Measurements from ENCODE around the gene SMIM1. TPM values are rescaled to one million over a fixed set of nuclear protein-coding genes. Genes with fewer than 3 reads are reported as not detected.
"Not testable (repeated sequence)": the region's sequence is repeated elsewhere in the genome, so short reads cannot be mapped to it uniquely, and the experiment has no call there.

SMIM1 gene
- total and polyA plus RNA-seq, 9 of the 15 experiments (the other 6 are each of a cell fraction or from before 2014, with no cell fraction given): 2.3 to 125 (median 24.3) TPM

DNA sequence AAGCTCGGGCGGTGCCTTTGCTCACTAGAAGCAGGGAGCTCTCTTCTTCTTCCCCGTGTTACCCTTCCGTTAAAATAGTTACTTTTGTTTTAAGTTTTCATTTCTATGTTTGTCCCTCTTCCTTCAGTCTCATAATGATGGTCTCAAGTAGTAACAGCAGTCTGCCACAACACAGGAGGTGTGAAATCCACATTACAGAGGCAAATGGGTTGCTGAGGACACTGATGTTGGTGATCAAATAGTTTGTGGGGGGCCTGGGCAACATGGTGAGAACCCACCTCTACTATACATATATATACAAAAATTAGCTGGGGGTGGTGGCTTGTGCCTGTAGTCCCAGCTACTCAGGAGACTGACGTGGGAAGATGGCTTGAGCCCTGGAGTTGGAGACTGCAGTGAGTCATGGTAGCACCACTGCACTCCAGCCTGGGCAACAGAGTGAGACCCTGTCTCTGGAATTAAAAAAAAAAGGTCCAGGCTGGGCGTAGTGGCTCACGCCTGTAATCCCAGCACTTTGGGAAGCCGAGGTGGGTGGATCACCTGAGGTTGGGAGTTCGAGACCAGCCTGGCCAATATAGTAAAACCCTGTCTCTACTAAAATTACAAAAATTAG is 37.7 kb downstream of the SMIM1 start:
- FAIRE-seq; H3K36me3 ChIP-seq (ENCODE audit: control insufficient read depth, insufficient read depth, low read length); ATAC-seq; in situ Hi-C loops (cut with MboI); DNase-seq (ENCODE audit: extremely low read depth in 1 of 4, low spot score in 3 of 4); intact Hi-C loops (cut with micrococcal nuclease); H3K4me3 ChIP-seq; H3K9me1 ChIP-seq (ENCODE audit: control insufficient read depth, insufficient read depth, low read length); H3K4me2 ChIP-seq (ENCODE audit: insufficient read depth, low read length); CTCF ChIA-PET (ENCODE audit: low intra/inter-chr PET ratio); H3K27ac ChIP-seq (ENCODE audit: extremely low read depth, low read depth, low read length); H4K20me1 ChIP-seq (replicated peaks; ENCODE audit: control insufficient read depth, insufficient read depth, low read length); BruUV-seq (replicated peaks); H3K79me2 ChIP-seq (ENCODE audit: control insufficient read depth, insufficient read depth, low read length); H3K9me3 ChIP-seq (replicated peaks; ENCODE audit: control insufficient read depth, insufficient read depth, low read depth, low read length); H3K9ac ChIP-seq (ENCODE audit: insufficient read depth in 1 of 2, low read depth in 2 of 2, low read length in 2 of 2); H3K27me3 ChIP-seq (ENCODE audit: control insufficient read depth in 2 of 2, insufficient read depth in 2 of 2, low read length in 2 of 2): not testable (repeated sequence)
- POLR2A ChIA-PET: interaction anchor here (0.6 kb wide), 1 partner anchor 184 kb away, joined by 3 read pairs; no protein-coding TSS in a partner anchor
- peaks cover 18 to 22% of the 10 kb centered on the region in 2 experiments; a peak in 4 of 5 replicates for H3K4me1 ChIP-seq (replicated peaks in 1 of 2; ENCODE audit: control insufficient read depth in 2 of 2, insufficient read depth in 2 of 2, low read length in 2 of 2)
- TF ChIP-seq, protein P1, sequence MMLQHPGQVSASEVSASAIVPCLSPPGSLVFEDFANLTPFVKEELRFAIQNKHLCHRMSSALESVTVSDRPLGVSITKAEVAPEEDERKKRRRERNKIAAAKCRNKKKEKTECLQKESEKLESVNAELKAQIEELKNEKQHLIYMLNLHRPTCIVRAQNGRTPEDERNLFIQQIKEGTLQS (IDR thresholded peaks at IDR 0.05): 0 out of 2 replicates have a peak, but pooled peaks have one; percentile 10
- TF ChIP-seq, protein P1 (CRISPR knock-in tag; conservative IDR thresholded peaks at IDR 0.05): not testable (repeated sequence)
- TF ChIP-seq ZNF121 (CRISPR knock-in tag; conservative IDR thresholded peaks at IDR 0.05): peak; percentile 90
- WGBS (ENCODE audit: insufficient coverage, low coverage, missing lambda C conversion rate): 54% methylated on average over 9 of the region's 9 CpGs
- 0 out of 2 replicates have a peak overlapping the region, but pooled peaks have one; percentile 20 for H2AFZ ChIP-seq (ENCODE audit: low read depth, low read length)

DNA sequence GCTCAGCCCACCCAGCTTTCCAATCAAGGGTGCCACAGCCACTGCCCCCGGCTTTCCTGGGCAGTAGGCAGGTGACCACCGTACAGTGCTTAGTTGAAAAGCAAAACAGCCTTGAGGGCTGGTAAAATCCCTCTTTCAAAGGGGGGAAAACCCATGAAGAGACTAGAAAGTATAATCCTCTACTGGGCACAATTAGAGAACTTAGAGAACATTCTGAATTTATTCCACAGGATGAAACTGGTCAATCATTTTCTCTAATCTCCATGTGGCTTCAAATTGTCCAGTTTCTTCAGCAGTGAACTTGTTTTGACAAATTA is 39.0 kb downstream of the SMIM1 start:
- H3K9ac ChIP-seq (ENCODE audit: insufficient read depth in 1 of 2, low read depth in 2 of 2, low read length in 2 of 2): peak overlapping the region in 1 of 2 experiments; percentile 80; a peak in 2 of 4 replicates
- no peaks in the 10 kb centered on the region for H3K27me3 ChIP-seq (ENCODE audit: control insufficient read depth in 2 of 2, insufficient read depth in 2 of 2, low read length in 2 of 2)
- no peak overlapping the region for H3K4me3 ChIP-seq
- no peaks in the 10 kb centered on the region for H3K9me3 ChIP-seq (replicated peaks; ENCODE audit: control insufficient read depth, insufficient read depth, low read depth, low read length)
- no peaks in the 10 kb centered on the region for H3K79me2 ChIP-seq (ENCODE audit: control insufficient read depth, insufficient read depth, low read length)
- H3K9me1 ChIP-seq (ENCODE audit: control insufficient read depth, insufficient read depth, low read length): no peaks in the 10 kb centered on the region
- peaks cover 10 to 26% of the 10 kb centered on the region in 2 experiments; a peak in 3 of 5 replicates for H3K4me1 ChIP-seq (replicated peaks in 1 of 2; ENCODE audit: control insufficient read depth in 2 of 2, insufficient read depth in 2 of 2, low read length in 2 of 2)
- in situ Hi-C loops (cut with MboI): no loop called here
- peak overlapping the region; percentile 26 for H3K4me2 ChIP-seq (ENCODE audit: insufficient read depth, low read length)
- 25% methylated on average over 2 of the region's 2 CpGs for WGBS (ENCODE audit: insufficient coverage, low coverage, missing lambda C conversion rate)
- ATAC-seq: no peak
- intact Hi-C loops (cut with micrococcal nuclease): no loop called here
- no peaks in the 10 kb centered on the region for H4K20me1 ChIP-seq (replicated peaks; ENCODE audit: control insufficient read depth, insufficient read depth, low read length)
- no peak for DNase-seq (ENCODE audit: extremely low read depth in 1 of 4, low spot score in 3 of 4)
- POLR2A ChIA-PET: no interaction called here
- CTCF ChIA-PET (ENCODE audit: low intra/inter-chr PET ratio): no interaction called here
- no peak overlapping the region for H3K27ac ChIP-seq (ENCODE audit: extremely low read depth, low read depth, low read length)
- H3K36me3 ChIP-seq (ENCODE audit: control insufficient read depth, insufficient read depth, low read length): peaks cover 8% of the 10 kb centered on the region; the same call in 1 of the 3 replicates
- FAIRE-seq: peak; percentile 6
- H2AFZ ChIP-seq (ENCODE audit: low read depth, low read length): peak overlapping the region; percentile 54
- no TSS peak for BruUV-seq (replicated peaks)
- TF ChIP-seq NEUROD1 (IDR thresholded peaks at IDR 0.05; ENCODE audit: borderline replicate concordance, low read depth, low read length, partially characterized antibody) (no peak), PTRF (tag; IDR thresholded peaks at IDR 0.05) (no peak), MTA1 (IDR thresholded peaks at IDR 0.05; ENCODE audit: borderline replicate concordance) (no peak), ZFP30 (CRISPR knock-in tag; IDR thresholded peaks at IDR 0.05; ENCODE audit: borderline replicate concordance) (no peak), TCFL5 (CRISPR knock-in tag; conservative IDR thresholded peaks at IDR 0.05) (no peak), ZKSCAN8 (CRISPR knock-in tag; IDR thresholded peaks at IDR 0.05) (no peak)
- TF ChIP-seq, protein P2, sequence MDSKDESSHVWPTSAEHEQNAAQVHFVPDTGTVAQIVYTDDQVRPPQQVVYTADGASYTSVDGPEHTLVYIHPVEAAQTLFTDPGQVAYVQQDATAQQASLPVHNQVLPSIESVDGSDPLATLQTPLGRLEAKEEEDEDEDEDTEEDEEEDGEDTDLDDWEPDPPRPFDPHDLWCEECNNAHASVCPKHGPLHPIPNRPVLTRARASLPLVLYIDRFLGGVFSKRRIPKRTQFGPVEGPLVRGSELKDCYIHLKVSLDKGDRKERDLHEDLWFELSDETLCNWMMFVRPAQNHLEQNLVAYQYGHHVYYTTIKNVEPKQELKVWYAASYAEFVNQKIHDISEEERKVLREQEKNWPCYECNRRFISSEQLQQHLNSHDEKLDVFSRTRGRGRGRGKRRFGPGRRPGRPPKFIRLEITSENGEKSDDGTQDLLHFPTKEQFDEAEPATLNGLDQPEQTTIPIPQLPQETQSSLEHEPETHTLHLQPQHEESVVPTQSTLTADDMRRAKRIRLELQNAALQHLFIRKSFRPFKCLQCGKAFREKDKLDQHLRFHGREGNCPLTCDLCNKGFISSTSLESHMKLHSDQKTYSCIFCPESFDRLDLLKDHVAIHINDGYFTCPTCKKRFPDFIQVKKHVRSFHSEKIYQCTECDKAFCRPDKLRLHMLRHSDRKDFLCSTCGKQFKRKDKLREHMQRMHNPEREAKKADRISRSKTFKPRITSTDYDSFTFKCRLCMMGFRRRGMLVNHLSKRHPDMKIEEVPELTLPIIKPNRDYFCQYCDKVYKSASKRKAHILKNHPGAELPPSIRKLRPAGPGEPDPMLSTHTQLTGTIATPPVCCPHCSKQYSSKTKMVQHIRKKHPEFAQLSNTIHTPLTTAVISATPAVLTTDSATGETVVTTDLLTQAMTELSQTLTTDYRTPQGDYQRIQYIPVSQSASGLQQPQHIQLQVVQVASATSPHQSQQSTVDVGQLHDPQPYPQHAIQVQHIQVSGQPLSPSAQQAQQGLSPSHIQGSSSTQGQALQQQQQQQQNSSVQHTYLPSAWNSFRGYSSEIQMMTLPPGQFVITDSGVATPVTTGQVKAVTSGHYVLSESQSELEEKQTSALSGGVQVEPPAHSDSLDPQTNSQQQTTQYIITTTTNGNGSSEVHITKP (IDR thresholded peaks at IDR 0.05; ENCODE audit: partially characterized antibody): no peak
